Inflammatory macrophage treated with lipopolysaccharide for 4 hours (primary cell): ENCODE data around the gene GPATCH8.

Experiments
- DNase-seq: peaks from one replicate; pipeline ENCODE4 v3.0.0-alpha.2; 2020

Gene GPATCH8

DNA sequence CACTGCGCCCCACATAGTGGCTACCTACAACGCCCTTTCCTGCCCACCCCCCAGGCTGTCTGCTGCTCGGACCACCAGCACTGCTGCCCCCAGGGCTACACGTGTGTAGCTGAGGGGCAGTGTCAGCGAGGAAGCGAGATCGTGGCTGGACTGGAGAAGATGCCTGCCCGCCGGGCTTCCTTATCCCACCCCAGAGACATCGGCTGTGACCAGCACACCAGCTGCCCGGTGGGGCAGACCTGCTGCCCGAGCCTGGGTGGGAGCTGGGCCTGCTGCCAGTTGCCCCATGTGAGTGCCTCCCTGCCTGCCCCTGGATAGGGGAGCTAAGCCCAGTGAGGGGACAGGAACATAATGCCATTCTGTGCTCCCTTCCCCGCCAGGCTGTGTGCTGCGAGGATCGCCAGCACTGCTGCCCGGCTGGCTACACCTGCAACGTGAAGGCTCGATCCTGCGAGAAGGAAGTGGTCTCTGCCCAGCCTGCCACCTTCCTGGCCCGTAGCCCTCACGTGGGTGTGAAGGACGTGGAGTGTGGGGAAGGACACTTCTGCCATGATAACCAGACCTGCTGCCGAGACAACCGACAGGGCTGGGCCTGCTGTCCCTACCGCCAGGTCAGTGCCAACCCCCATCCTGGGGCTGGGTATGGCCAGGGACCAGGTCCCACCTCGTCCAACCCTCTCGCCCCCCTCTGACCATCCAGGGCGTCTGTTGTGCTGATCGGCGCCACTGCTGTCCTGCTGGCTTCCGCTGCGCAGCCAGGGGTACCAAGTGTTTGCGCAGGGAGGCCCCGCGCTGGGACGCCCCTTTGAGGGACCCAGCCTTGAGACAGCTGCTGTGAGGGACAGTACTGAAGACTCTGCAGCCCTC, 151.0 kb downstream of the GPATCH8 start:
- DNase-seq, result no peak

DNA sequence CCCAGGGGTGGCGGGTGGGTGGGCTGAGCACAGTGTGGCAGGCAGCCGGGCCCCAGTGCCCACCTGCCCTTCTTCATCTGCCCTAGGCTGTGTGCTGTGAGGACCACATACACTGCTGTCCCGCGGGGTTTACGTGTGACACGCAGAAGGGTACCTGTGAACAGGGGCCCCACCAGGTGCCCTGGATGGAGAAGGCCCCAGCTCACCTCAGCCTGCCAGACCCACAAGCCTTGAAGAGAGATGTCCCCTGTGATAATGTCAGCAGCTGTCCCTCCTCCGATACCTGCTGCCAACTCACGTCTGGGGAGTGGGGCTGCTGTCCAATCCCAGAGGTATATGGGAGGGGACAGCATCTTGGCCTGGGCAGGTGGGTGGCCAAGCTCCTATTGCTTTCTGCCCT, 151.7 kb downstream of the GPATCH8 start:
- DNase-seq, result no peak

DNA sequence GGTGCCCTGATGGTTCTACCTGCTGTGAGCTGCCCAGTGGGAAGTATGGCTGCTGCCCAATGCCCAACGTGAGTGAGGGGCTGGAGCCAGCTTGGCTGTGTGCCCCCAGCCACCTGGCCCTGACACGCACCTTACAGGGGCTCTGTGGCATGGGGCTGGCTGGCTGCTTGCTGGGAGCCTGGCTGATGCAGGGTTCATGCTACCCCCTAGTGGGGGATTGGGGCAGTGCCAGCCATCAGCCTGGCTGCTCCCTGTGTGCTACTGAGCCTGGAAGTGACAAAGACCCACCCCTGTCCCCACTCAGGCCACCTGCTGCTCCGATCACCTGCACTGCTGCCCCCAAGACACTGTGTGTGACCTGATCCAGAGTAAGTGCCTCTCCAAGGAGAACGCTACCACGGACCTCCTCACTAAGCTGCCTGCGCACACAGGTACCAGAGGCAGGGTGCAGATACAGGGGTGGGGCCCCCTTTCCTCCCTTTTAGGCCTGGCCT, 152.4 kb downstream of the GPATCH8 start:
- DNase-seq, result peak; percentile 63

DNA sequence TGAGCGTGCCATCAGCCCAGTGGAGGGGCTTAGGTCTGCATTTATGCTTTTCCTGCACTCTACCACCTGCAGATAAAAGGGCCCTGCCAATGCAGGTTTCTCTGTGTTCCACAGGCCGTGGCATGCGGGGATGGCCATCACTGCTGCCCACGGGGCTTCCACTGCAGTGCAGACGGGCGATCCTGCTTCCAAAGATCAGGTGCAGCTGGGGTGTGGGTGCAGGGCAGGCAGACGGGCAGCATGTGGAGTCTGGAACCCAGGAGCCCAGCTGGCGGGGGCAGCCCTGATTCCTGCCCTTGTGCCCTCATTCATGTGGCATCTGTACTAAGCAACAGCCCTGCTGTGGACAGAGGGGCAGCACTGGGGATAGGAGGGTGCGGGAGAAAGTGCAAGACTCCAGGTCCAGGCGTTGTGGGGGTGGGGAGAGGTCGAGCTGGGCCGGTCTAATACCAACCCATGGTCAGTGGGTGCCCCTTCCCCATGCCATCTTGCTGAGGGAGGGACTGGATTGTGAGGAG, 153.6 kb downstream of the GPATCH8 start:
- DNase-seq, result no peak

DNA sequence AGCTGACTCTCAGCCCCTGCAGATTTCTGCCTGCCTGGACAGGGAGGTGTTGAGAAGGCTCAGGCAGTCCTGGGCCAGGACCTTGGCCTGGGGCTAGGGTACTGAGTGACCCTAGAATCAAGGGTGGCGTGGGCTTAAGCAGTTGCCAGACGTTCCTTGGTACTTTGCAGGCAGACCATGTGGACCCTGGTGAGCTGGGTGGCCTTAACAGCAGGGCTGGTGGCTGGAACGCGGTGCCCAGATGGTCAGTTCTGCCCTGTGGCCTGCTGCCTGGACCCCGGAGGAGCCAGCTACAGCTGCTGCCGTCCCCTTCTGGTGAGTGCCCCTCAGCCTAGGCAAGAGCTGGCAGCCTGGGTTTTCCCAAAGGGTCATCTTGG, 154.2 kb downstream of the GPATCH8 start:
- no peak for DNase-seq

DNA sequence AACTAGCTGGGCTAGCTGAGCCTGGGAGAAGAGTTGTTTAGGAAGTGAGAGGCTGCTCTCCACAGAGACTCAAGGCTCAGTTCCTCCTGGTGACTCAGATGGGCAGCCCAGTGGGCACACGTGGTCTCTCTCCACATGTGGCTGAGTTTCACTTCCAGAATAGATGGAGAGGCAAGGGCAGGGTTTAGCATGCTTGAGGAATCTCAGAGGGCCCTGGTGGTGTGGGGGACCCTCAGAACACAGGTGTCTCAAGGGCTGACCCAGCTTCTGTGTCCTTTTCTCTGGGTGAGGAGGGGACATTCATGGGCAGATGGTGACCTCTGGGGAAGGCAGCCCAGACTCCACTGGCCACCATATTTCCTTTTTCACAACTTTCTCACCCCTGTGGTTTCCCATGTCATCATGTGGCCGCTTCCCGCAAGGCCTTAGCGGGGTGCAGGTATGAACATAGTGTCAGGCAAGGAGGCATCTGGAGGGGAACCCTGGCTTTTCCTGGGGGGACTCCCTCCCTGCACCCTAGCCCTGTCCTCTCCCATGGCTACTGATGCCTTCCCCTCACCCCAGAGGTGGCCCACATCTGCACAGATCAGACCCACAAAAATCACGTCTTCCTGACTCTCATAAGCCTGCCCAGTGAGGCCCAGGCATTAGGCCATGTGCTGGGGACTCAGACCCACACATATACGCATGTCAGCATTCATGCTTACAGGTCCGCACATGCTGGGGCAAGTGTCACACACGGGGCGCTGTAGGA, 154.8 kb downstream of the GPATCH8 start:
- peak; percentile 98 for DNase-seq
